Stimulated activated CD4-positive, alpha-beta T cell treated with anti-CD3 and anti-CD28 coated beads, Interleukin-1b, Interleukin-23, amount 100 ng/mL, for 1 hour (primary cell): ENCODE data around the gene NAALADL2.

Experiments used
- DNase-seq, 2 donors: peaks; one replicate each; pipeline ENCODE4 v3.0.0-alpha.2; 2020; ENCODE audit warnings: low read depth in 2 of 2

NAALADL2 gene

GRCh38 chr3:174884776-174885568, 25.8 kb downstream of the NAALADL2 start:
- DNase-seq, result no peak

- DNase-seq, result no peak
Measured at GRCh38 chr3:174891524-174892203, 32.5 kb downstream of the NAALADL2 start.

GRCh38 chr3:174907027-174907426, 47.9 kb downstream of the NAALADL2 start:
- no peak for DNase-seq

GRCh38 chr3:174907628-174908407, 48.7 kb downstream of the NAALADL2 start:
- no peak for DNase-seq

- DNase-seq, result no peak
Measured at GRCh38 chr3:174931473-174932353, 72.6 kb downstream of the NAALADL2 start.

GRCh38 chr3:174936590-174936989, 77.5 kb downstream of the NAALADL2 start:
- no peak for DNase-seq

GRCh38 chr3:174937478-174937877, 78.3 kb downstream of the NAALADL2 start:
- no peak for DNase-seq

- DNase-seq, result no peak
Measured at GRCh38 chr3:174938102-174938501, 79.0 kb downstream of the NAALADL2 start.

- DNase-seq, result no peak
Measured at GRCh38 chr3:174940151-174940550, 81.0 kb downstream of the NAALADL2 start.

- DNase-seq, result no peak
Measured at GRCh38 chr3:174945276-174945675, 86.1 kb downstream of the NAALADL2 start.

GRCh38 chr3:174945951-174946350, 86.8 kb downstream of the NAALADL2 start:
- no peak for DNase-seq

GRCh38 chr3:174949523-174949922, 90.4 kb downstream of the NAALADL2 start:
- no peak for DNase-seq

GRCh38 chr3:174951034-174951433, 91.9 kb downstream of the NAALADL2 start:
- no peak for DNase-seq

GRCh38 chr3:174951498-174952005, 92.4 kb downstream of the NAALADL2 start:
- DNase-seq, result no peak

- no peak for DNase-seq
Measured at GRCh38 chr3:174953068-174953467, 93.9 kb downstream of the NAALADL2 start.

- DNase-seq, result no peak
Measured at GRCh38 chr3:174955513-174956016, 96.4 kb downstream of the NAALADL2 start.

- no peak for DNase-seq
Measured at GRCh38 chr3:174957081-174957480, 97.9 kb downstream of the NAALADL2 start.

- DNase-seq, result no peak
Measured at GRCh38 chr3:174957551-174958001, 98.4 kb downstream of the NAALADL2 start.

GRCh38 chr3:174958671-174959328, 99.7 kb downstream of the NAALADL2 start:
- no peak for DNase-seq

GRCh38 chr3:174959556-174960065, 100.5 kb downstream of the NAALADL2 start:
- no peak for DNase-seq
